GM18519 (cell line): ENCODE results near the gene BABAM2.
"Not testable (repeated sequence)": the region's sequence is repeated elsewhere in the genome, so short reads cannot be mapped to it uniquely, and the experiment has no call there.

ENCODE experiments used
- ATAC-seq: cut with Tn5 transposase; IDR thresholded peaks from one replicate; pipeline ENCODE4 v1.9.1; 2021; ENCODE audit warnings: mild to moderate bottlenecking, moderate library complexity; ENCODE audit not compliant: unreplicated experiment, low FRiP score

Gene BABAM2

GRCh38 chr2:28098501-28099225, 208.1 kb downstream of the BABAM2 start:
- ATAC-seq: no peak

GRCh38 chr2:28101123-28101522, 210.6 kb downstream of the BABAM2 start:
- no peak for ATAC-seq

GRCh38 chr2:28101892-28102291, 211.4 kb downstream of the BABAM2 start:
- no peak for ATAC-seq

GRCh38 chr2:28102455-28102874, 211.9 kb downstream of the BABAM2 start:
- ATAC-seq: no peak

GRCh38 chr2:28103611-28104010, 213.1 kb downstream of the BABAM2 start:
- no peak for ATAC-seq

- ATAC-seq: no peak
Observed at GRCh38 chr2:28108143-28108542, 217.6 kb downstream of the BABAM2 start.

GRCh38 chr2:28113771-28114170, 223.2 kb downstream of the BABAM2 start:
- not testable (repeated sequence) for ATAC-seq

- no peak for ATAC-seq
Observed at GRCh38 chr2:28117104-28117596, 226.6 kb downstream of the BABAM2 start.

GRCh38 chr2:28119631-28120030, 229.1 kb downstream of the BABAM2 start:
- ATAC-seq: no peak

- no peak for ATAC-seq
Observed at GRCh38 chr2:28128281-28128950, 237.9 kb downstream of the BABAM2 start.

- no peak for ATAC-seq
Observed at GRCh38 chr2:28129955-28130695, 239.6 kb downstream of the BABAM2 start.

- ATAC-seq: no peak
Observed at GRCh38 chr2:28133778-28134177, 243.2 kb downstream of the BABAM2 start.

GRCh38 chr2:28134262-28134812, 243.8 kb downstream of the BABAM2 start:
- no peak for ATAC-seq

- no peak for ATAC-seq
Observed at GRCh38 chr2:28134857-28135256, 244.3 kb downstream of the BABAM2 start.

- ATAC-seq: no peak
Observed at GRCh38 chr2:28135324-28135723, 244.8 kb downstream of the BABAM2 start.

- no peak for ATAC-seq
Observed at GRCh38 chr2:28135799-28136198, 245.3 kb downstream of the BABAM2 start.

GRCh38 chr2:28136556-28136955, 246.0 kb downstream of the BABAM2 start:
- no peak for ATAC-seq

- no peak for ATAC-seq
Observed at GRCh38 chr2:28137221-28137620, 246.7 kb downstream of the BABAM2 start.

- ATAC-seq: no peak
Observed at GRCh38 chr2:28142386-28142785, 251.9 kb downstream of the BABAM2 start.

- ATAC-seq: no peak
Observed at GRCh38 chr2:28148000-28148399, 257.5 kb downstream of the BABAM2 start.

- no peak for ATAC-seq
Observed at GRCh38 chr2:28148566-28148965, 258.0 kb downstream of the BABAM2 start.
